ENCODE data around the gene COL4A5.

The COL4A5 gene

GRCh38 chrX:108701633-108702032, 262.0 kb downstream of the COL4A5 start:
- TF ChIP-seq SIN3A (IDR thresholded peaks at IDR 0.05; ENCODE audit: borderline replicate concordance, insufficient read depth, low read length): no peak
- TF ChIP-seq FOXP2 (optimal IDR thresholded peaks at IDR 0.05; ENCODE audit: borderline replicate concordance, extremely low read depth, extremely low read length, insufficient read depth): no peak
- TF ChIP-seq REST (IDR thresholded peaks at IDR 0.05; ENCODE audit: insufficient read depth in 1 of 2, low read depth in 2 of 2, low read length in 2 of 2): no peak
- no peak for TF ChIP-seq TAF1 (IDR thresholded peaks at IDR 0.05; ENCODE audit: borderline replicate concordance, insufficient read depth, low read length)
- no peak for TF ChIP-seq POLR2AphosphoS5 (IDR thresholded peaks at IDR 0.05; ENCODE audit: low read depth, low read length)

- TF ChIP-seq FOXP2 (optimal IDR thresholded peaks at IDR 0.05; ENCODE audit: borderline replicate concordance, extremely low read depth, extremely low read length, insufficient read depth): no peak
Observed at GRCh38 chrX:108702530-108702929, 262.9 kb downstream of the COL4A5 start.

GRCh38 chrX:108704839-108705238, 265.2 kb downstream of the COL4A5 start:
- TF ChIP-seq REST (IDR thresholded peaks at IDR 0.05; ENCODE audit: insufficient read depth in 1 of 2, low read depth in 2 of 2, low read length in 2 of 2): no peak
- TF ChIP-seq POLR2AphosphoS5 (IDR thresholded peaks at IDR 0.05; ENCODE audit: low read depth, low read length): no peak
- no peak for TF ChIP-seq SIN3A (IDR thresholded peaks at IDR 0.05; ENCODE audit: borderline replicate concordance, insufficient read depth, low read length)
- no peak for TF ChIP-seq FOXP2 (optimal IDR thresholded peaks at IDR 0.05; ENCODE audit: borderline replicate concordance, extremely low read depth, extremely low read length, insufficient read depth)
- no peak for TF ChIP-seq TAF1 (IDR thresholded peaks at IDR 0.05; ENCODE audit: borderline replicate concordance, insufficient read depth, low read length)

GRCh38 chrX:108712886-108713285, 273.2 kb downstream of the COL4A5 start:
- TF ChIP-seq POLR2AphosphoS5 (IDR thresholded peaks at IDR 0.05; ENCODE audit: low read depth, low read length) (no peak), REST (IDR thresholded peaks at IDR 0.05; ENCODE audit: insufficient read depth in 1 of 2, low read depth in 2 of 2, low read length in 2 of 2) (no peak), TAF1 (IDR thresholded peaks at IDR 0.05; ENCODE audit: borderline replicate concordance, insufficient read depth, low read length) (no peak), FOXP2 (optimal IDR thresholded peaks at IDR 0.05; ENCODE audit: borderline replicate concordance, extremely low read depth, extremely low read length, insufficient read depth) (no peak), SIN3A (IDR thresholded peaks at IDR 0.05; ENCODE audit: borderline replicate concordance, insufficient read depth, low read length) (no peak)

- no peak for TF ChIP-seq FOXP2 (optimal IDR thresholded peaks at IDR 0.05; ENCODE audit: borderline replicate concordance, extremely low read depth, extremely low read length, insufficient read depth)
- TF ChIP-seq TAF1 (IDR thresholded peaks at IDR 0.05; ENCODE audit: borderline replicate concordance, insufficient read depth, low read length): no peak
- TF ChIP-seq REST (IDR thresholded peaks at IDR 0.05; ENCODE audit: insufficient read depth in 1 of 2, low read depth in 2 of 2, low read length in 2 of 2): no peak
- TF ChIP-seq SIN3A (IDR thresholded peaks at IDR 0.05; ENCODE audit: borderline replicate concordance, insufficient read depth, low read length): no peak
- no peak for TF ChIP-seq POLR2AphosphoS5 (IDR thresholded peaks at IDR 0.05; ENCODE audit: low read depth, low read length)
Observed at GRCh38 chrX:108722561-108722960, 282.9 kb downstream of the COL4A5 start.
